BLaER1 (cell line): ENCODE data around the gene TMEM131L.
"Not testable (repeated sequence)": the region's sequence is repeated elsewhere in the genome, so short reads cannot be mapped to it uniquely, and the experiment has no call there.

Source experiments
- H3K27ac ChIP-seq: shearing (Covaris generic); formaldehyde crosslinking; 2 replicates; pipeline ENCODE4 v1.8.1; 2022
- H3K27me3 ChIP-seq: shearing (Covaris generic); formaldehyde crosslinking; 2 replicates; pipeline ENCODE4 v1.8.1; 2022
- H3K36me3 ChIP-seq: shearing (Covaris generic); formaldehyde crosslinking; 2 replicates; pipeline ENCODE4 v1.8.1; 2022
- H3K4me1 ChIP-seq: shearing (Covaris generic); formaldehyde crosslinking; 2 replicates; pipeline ENCODE4 v1.8.1; 2022
- H3K4me2 ChIP-seq: shearing (Covaris generic); formaldehyde crosslinking; 2 replicates; pipeline ENCODE4 v1.8.1; 2022
- H3K4me3 ChIP-seq: shearing (Covaris generic); formaldehyde crosslinking; 2 replicates; pipeline ENCODE4 v1.8.1; 2022
- H3K9ac ChIP-seq: shearing (Covaris generic); formaldehyde crosslinking; 2 replicates; pipeline ENCODE4 v1.8.1; 2022
- H3K9me3 ChIP-seq: shearing (Covaris generic); formaldehyde crosslinking; 2 replicates; pipeline ENCODE4 v1.8.1; 2022
- H4K20me1 ChIP-seq: shearing (Covaris generic); formaldehyde crosslinking; 2 replicates; pipeline ENCODE4 v1.8.1; 2022
- Cebpa-rat ChIP-seq: shearing (Covaris generic); IDR thresholded peaks from 2 replicates; pipeline ENCODE4 v1.8.1; 2022

The TMEM131L gene

DNA sequence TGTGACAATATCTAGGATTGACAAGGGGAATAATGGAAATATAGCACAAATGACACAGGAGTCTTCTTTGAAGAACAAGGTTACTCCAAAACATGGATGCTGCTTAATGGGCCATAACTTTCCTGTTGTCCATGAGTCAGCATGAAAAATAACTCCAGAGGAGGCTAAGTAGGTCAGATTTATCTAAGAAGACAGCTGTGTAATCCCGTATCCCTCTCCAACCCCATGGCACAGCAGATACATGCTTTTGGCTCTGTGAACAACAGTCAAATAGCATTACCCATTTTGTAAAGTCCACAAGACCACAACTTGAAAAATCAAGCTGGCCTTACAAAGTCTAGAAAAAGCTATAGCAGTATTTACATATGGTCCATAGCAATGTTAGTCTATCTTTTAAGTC lies 2.1 kb upstream of the TMEM131L start:
- Histone ChIP-seq H3K4me3 (no peak overlapping the region), H3K36me3 (peaks cover 7% of the 10 kb centered on the region), H3K27ac (peak overlapping the region; percentile 91; the same call in 1 of the 2 replicates), H4K20me1 (peaks cover 26% of the 10 kb centered on the region), H3K4me2 (peak overlapping the region; percentile 100), H3K9me3 (no peaks in the 10 kb centered on the region; the same call in 1 of the 2 replicates), H3K27me3 (no peaks in the 10 kb centered on the region), H3K4me1 (peaks cover 25% of the 10 kb centered on the region), H3K9ac (0 out of 2 replicates have a peak overlapping the region, but pooled peaks have one; percentile 44)
- TF ChIP-seq Cebpa-rat, result no peak

DNA sequence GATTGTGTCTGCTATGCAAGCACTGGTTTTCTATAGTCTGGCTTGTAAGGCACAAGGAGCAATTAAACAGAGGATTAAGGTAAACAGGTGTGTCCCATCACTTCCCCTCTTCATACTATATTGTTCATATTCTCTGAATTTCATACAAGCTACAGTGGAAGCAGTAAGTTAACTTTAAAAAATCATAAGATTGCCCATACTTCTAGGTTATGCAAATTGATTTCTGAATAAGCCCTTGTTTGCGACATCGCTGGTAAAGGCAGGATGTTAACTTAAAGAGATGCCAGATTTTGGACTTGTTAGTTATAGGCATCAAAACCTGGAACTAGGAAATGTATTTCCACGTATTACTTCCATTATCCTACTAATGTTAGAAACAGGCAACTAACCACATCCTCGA lies 1.0 kb upstream of the TMEM131L start:
- peak overlapping the region; percentile 99 for H3K4me3 ChIP-seq
- peak overlapping the region; percentile 100 for H3K4me2 ChIP-seq

DNA sequence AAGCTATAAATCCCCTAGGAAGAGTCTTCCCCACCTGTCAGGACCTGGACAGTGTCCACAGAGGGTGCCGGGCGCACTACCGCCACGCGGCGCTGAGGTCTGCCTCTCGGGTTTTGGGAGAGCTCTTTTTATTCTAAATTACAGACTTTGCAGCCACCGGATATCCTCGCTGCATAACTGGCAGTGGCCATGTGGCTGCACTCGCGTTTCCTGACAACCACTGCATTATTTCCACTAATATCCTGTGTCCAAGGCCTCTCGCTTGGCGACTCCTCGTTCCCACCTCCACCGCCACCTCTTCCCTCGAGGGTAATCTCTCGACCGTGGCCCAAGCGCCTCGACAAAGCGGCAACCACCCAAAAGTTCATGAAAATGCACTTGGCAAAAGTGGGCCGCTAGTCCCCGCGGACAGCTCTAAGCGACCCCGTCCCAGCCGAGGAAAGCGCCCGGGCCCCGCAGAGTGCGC lies 512 bp upstream of the TMEM131L start:
- Histone ChIP-seq H3K9me3 (no peaks in the 10 kb centered on the region), H3K4me1 (peaks cover 39% of the 10 kb centered on the region), H4K20me1 (peaks cover 42% of the 10 kb centered on the region), H3K27me3 (no peaks in the 10 kb centered on the region), H3K9ac (peak overlapping the region; percentile 88), H3K36me3 (peaks cover 22% of the 10 kb centered on the region), H3K4me2 (peak overlapping the region; percentile 100), H3K27ac (peak overlapping the region; percentile 91), H3K4me3 (peak overlapping the region; percentile 99)
- no peak for TF ChIP-seq Cebpa-rat

More for the DNA sequence above, 1.0 kb upstream of the TMEM131L start:
- peaks cover 34% of the 10 kb centered on the region for H3K4me1 ChIP-seq
- H4K20me1 ChIP-seq, result peaks cover 37% of the 10 kb centered on the region
- peak overlapping the region; percentile 91 for H3K27ac ChIP-seq
- no peaks in the 10 kb centered on the region for H3K27me3 ChIP-seq
- TF ChIP-seq Cebpa-rat, result no peak; the same call in 1 of the 2 replicates
- H3K9ac ChIP-seq, result peak overlapping the region; percentile 88
- H3K9me3 ChIP-seq, result no peaks in the 10 kb centered on the region; the same call in 1 of the 2 replicates
- H3K36me3 ChIP-seq, result peaks cover 17% of the 10 kb centered on the region

DNA sequence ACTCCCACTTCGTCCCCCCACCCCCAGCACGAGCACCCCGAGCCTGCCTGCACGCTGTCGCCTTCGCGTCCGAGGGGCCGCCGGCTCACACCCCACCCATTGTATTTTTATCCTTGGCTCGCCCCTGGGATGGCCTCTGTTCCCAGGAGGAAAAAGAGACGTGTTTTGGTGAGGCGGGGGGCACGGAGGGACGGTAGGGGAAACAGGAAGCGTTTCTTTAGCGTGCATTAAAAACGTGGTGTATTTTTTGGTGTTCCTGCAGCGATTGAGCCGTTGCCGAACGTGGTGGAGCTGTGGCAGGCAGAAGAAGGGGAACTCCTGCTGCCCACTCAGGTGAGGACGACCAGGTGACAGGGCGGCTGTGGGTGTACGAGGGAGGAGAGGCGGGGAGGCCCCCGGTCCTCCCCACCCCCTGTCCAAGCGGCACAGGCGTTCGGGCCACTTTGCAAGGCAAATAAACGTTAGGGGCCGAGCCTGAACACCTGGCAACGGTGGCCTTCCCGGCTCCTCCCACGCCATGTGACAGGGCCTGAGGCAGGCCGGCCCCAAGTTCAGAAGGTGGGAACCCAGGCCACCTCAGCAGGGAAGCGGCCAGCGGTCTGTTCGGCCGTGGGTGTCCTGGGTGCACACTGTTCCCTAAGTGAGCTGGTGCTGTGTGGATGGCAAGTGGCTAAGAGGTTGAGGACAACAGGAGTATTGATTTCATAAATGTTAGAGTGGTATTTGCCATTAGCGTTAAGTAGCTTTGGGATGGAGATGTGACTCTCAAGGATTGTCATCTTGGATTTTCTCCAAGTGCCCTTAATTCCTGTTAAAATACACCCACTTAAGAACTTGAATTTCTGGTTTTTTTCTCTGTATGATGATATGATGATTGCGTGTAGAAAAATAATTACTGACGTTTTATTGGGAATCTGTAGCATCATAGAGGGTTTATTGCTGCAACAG lies 1.1 kb downstream of the TMEM131L start:
- Histone ChIP-seq H3K4me3 (peak overlapping the region; percentile 99), H4K20me1 (peaks cover 57% of the 10 kb centered on the region), H3K27ac (peak overlapping the region; percentile 98), H3K36me3 (peaks cover 38% of the 10 kb centered on the region), H3K9me3 (no peaks in the 10 kb centered on the region), H3K4me1 (peaks cover 55% of the 10 kb centered on the region), H3K27me3 (no peaks in the 10 kb centered on the region), H3K4me2 (peak overlapping the region; percentile 92), H3K9ac (peak overlapping the region; percentile 98)
- TF ChIP-seq Cebpa-rat, result no peak

DNA sequence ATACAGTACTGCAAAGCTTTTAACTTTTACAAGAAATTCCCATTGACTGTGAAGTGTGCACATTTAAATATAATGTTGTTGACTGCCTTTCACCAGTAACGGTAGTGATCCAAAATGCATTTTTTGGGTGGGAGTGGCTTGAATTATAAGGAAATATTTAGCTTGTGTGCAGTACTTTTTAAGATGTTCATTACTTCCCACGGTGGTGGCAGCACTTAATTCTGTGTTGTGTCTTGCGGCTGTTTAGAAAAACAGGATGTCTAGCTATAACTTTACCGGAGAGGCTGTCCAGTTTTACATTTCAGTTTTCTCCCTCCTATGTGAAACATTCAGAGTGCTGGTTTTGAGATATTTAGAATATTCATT lies 1.7 kb downstream of the TMEM131L start:
- Histone ChIP-seq H3K27me3 (no peaks in the 10 kb centered on the region), H3K9ac (peak overlapping the region; percentile 98), H3K4me3 (peak overlapping the region; percentile 99), H3K27ac (peak overlapping the region; percentile 98), H3K9me3 (no peaks in the 10 kb centered on the region), H3K36me3 (peaks cover 45% of the 10 kb centered on the region), H3K4me1 (peaks cover 62% of the 10 kb centered on the region), H3K4me2 (peak overlapping the region; percentile 92), H4K20me1 (peaks cover 64% of the 10 kb centered on the region)
- no peak for TF ChIP-seq Cebpa-rat

DNA sequence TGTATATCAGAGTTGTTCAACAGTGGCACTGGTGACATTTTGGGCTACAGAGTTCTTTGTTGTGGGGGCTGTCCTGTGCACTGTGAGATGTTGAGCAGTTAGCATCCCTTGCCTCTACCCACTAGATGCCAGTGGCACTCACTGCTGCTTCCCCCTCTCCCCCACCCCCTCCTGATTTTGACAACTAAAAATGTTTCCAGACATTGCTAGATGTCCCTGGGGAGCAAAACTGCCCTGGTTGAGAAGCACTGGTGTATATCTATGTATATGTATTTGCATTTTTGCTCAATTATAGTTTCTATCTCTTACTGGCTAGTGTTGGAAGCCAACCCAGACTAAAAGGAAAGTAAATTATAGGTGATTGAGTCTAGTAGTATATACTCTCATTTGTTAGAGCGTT lies 2.4 kb downstream of the TMEM131L start:
- H3K4me3 ChIP-seq, result peak overlapping the region; percentile 99
- no peaks in the 10 kb centered on the region for H3K9me3 ChIP-seq
- no peaks in the 10 kb centered on the region for H3K27me3 ChIP-seq
- H4K20me1 ChIP-seq, result peaks cover 71% of the 10 kb centered on the region
- peak overlapping the region; percentile 98 for H3K27ac ChIP-seq
- peaks cover 52% of the 10 kb centered on the region for H3K36me3 ChIP-seq
- TF ChIP-seq Cebpa-rat, result no peak
- peak overlapping the region; percentile 98 for H3K9ac ChIP-seq
- peaks cover 64% of the 10 kb centered on the region for H3K4me1 ChIP-seq
- H3K4me2 ChIP-seq, result peak overlapping the region; percentile 92

DNA sequence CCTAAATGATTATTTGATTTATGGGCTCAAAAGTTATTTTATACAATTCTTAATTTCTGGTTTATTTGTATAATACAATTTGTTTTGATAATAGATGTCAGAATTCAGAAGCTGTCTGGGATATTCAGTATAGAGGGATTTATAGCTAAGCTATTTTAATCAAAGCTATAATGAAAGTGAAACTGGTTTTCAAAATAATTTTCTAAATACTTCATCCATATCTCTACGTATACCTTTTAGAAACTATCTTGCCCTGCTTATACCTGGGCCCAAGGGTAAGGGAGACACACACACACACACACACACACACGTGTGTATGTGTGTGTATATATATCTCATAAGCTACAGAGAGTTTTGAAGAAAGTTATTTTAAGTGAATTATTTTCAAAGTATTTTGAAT lies 2.9 kb downstream of the TMEM131L start:
- no peak for TF ChIP-seq Cebpa-rat
- no peaks in the 10 kb centered on the region for H3K9me3 ChIP-seq
- H3K4me1 ChIP-seq, result peaks cover 64% of the 10 kb centered on the region
- H3K4me2 ChIP-seq, result peak overlapping the region; percentile 92
- H4K20me1 ChIP-seq, result peaks cover 75% of the 10 kb centered on the region
- H3K36me3 ChIP-seq, result peaks cover 56% of the 10 kb centered on the region
- peak overlapping the region; percentile 98 for H3K9ac ChIP-seq
- peak overlapping the region; percentile 99 for H3K4me3 ChIP-seq
- H3K27me3 ChIP-seq, result no peaks in the 10 kb centered on the region
- H3K27ac ChIP-seq, result peak overlapping the region; percentile 98

DNA sequence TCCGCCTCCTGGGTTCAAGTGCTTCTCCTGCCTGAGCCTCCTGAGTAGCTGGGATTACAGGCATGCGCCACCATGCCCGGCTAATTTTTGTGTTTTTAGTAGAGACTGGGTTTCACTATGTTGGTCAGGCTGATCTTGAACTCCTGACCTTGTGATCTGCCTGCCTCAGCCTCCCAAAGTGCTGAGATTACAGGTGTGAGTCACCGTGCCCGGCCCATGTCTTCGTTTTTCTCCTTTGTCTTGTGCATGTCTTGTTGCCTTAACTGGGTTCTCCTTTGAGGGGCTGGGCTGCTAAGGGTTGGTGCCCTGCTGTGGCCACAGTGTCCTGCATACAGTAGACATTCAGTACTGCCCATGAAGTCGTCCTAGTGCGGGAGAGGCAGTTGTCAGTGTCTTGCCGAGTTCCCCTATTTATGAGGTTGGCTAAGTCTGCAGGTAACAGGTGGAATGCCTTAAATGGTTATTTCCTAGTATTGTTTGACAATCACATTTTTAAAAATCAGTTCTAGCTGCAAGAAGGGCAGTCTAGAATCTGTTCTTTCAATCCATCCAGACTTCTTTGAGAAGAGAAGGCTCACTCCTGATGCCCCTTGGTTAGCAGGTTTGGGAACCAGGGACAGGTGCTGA lies 5.0 kb downstream of the TMEM131L start:
- not testable (repeated sequence) for H3K9me3 ChIP-seq, H3K27me3 ChIP-seq
- H4K20me1 ChIP-seq, result peaks cover 97% of the 10 kb centered on the region
- peak overlapping the region; percentile 92 for H3K4me2 ChIP-seq
- peak overlapping the region; percentile 98 for H3K27ac ChIP-seq
- peaks cover 69% of the 10 kb centered on the region for H3K4me1 ChIP-seq
- peak overlapping the region; percentile 99 for H3K4me3 ChIP-seq
- peaks cover 78% of the 10 kb centered on the region for H3K36me3 ChIP-seq
- peak overlapping the region; percentile 73 for H3K9ac ChIP-seq

DNA sequence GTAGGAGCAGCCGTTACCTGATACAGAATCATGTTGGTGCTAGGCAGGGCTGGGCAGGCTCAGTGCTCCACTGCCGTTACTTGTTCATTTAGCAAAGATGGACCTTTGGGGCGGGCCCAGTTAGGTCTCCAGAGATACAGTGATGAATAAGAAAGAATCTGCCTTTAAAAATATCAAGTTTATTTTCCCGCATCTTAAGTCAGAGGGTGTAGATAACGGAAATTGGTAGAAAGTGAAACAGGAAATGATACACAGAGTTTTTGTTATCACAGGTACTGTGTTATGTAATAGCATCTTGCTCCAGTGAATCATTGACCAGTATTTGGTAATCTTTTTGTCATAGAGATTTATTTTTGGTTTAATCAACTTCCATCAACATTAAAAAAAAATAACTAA lies 5.5 kb downstream of the TMEM131L start:
- peaks cover 83% of the 10 kb centered on the region for H3K36me3 ChIP-seq
- H3K4me2 ChIP-seq, result peak overlapping the region; percentile 92
- H3K9ac ChIP-seq, result peak overlapping the region; percentile 73
- H3K4me1 ChIP-seq, result peaks cover 75% of the 10 kb centered on the region
- H3K9me3 ChIP-seq, result no peaks in the 10 kb centered on the region
- peak overlapping the region; percentile 98 for H3K27ac ChIP-seq
- H3K27me3 ChIP-seq, result no peaks in the 10 kb centered on the region
- no peak for TF ChIP-seq Cebpa-rat
- peaks cover 100% of the 10 kb centered on the region for H4K20me1 ChIP-seq
- peak overlapping the region; percentile 99 for H3K4me3 ChIP-seq
